MCF 10A (cell line): ENCODE results near the gene RBCK1. TPM values are rescaled to one million over a fixed set of nuclear protein-coding genes. Genes with fewer than 3 reads are reported as not detected.

ENCODE experiments used
- BruUV-seq: library from RNA; stranded (reverse); fragments of 400-500 nt; replicated peaks from 2 replicates; lab custom pipeline; 2021; lab: Mats Ljungman, UMichigan
- CTCF ChIA-PET: fragments of 300-600 bp; sonication (Branson Sonifier 250); formaldehyde crosslinking; extraction: SDS; loops from one replicate; lab custom pipeline; 2021; ENCODE audit warnings: antibody characterized with exemption, inconsistent platforms; lab: Yijun Ruan, JAX
- POLR2A ChIA-PET: fragments of 300-600, 350-650 bp; sonication (Branson Sonifier 250); formaldehyde crosslinking; extraction: SDS; loops from one replicate; lab custom pipeline; 2020; ENCODE audit warnings: antibody characterized with exemption, inconsistent platforms; lab: Yijun Ruan, JAX
- DNase-seq: peaks from one replicate; pipeline ENCODE4 v3.0.0-alpha.2; 2018; ENCODE audit not compliant: unreplicated experiment
- H3K27ac Mint-ChIP-seq: one replicate; pipeline ENCODE4 v1.8.0; 2022; ENCODE audit warnings: mild to moderate bottlenecking, low read depth, mixed read lengths; ENCODE audit not compliant: unreplicated experiment
- H3K27me3 Mint-ChIP-seq: one replicate; pipeline ENCODE4 v1.8.0; 2022; ENCODE audit warnings: mixed read lengths; ENCODE audit not compliant: insufficient read depth, unreplicated experiment
- H3K36me3 Mint-ChIP-seq: one replicate; pipeline ENCODE4 v1.8.0; 2022; ENCODE audit warnings: mild to moderate bottlenecking, moderate library complexity, mixed read lengths; ENCODE audit not compliant: insufficient read depth, unreplicated experiment
- H3K4me1 Mint-ChIP-seq: one replicate; pipeline ENCODE4 v1.8.0; 2022; ENCODE audit warnings: mixed read lengths; ENCODE audit not compliant: insufficient read depth, unreplicated experiment
- H3K4me3 Mint-ChIP-seq: one replicate; pipeline ENCODE4 v1.8.0; 2022; ENCODE audit warnings: mild to moderate bottlenecking, moderate library complexity, mixed read lengths; ENCODE audit not compliant: unreplicated experiment
- H3K9me3 Mint-ChIP-seq: one replicate; pipeline ENCODE4 v1.8.0; 2022; ENCODE audit warnings: mixed read lengths; ENCODE audit not compliant: unreplicated experiment
- intact Hi-C: fragments of 100-400 bp; cut with micrococcal nuclease; formaldehyde crosslinking; loops from 2 replicates; pipeline ENCODE4 v1.14.1; 2022
- total RNA-seq: library from RNA; stranded (reverse); gene quantifications from 2 replicates; pipeline ENCODE4 v1.2.3, GENCODE V29; 2022
- TF ChIP-seq, protein P1 (sequence below): fragments of 200-600 bp; IDR thresholded peaks from one replicate; pipeline ENCODE4 v1.8.0; 2022; ENCODE audit warnings: antibody characterized with exemption, mild to moderate bottlenecking; ENCODE audit not compliant: unreplicated experiment

RBCK1 gene
- total RNA-seq, 1 experiment from 2014 or later, result 353 TPM

DNA sequence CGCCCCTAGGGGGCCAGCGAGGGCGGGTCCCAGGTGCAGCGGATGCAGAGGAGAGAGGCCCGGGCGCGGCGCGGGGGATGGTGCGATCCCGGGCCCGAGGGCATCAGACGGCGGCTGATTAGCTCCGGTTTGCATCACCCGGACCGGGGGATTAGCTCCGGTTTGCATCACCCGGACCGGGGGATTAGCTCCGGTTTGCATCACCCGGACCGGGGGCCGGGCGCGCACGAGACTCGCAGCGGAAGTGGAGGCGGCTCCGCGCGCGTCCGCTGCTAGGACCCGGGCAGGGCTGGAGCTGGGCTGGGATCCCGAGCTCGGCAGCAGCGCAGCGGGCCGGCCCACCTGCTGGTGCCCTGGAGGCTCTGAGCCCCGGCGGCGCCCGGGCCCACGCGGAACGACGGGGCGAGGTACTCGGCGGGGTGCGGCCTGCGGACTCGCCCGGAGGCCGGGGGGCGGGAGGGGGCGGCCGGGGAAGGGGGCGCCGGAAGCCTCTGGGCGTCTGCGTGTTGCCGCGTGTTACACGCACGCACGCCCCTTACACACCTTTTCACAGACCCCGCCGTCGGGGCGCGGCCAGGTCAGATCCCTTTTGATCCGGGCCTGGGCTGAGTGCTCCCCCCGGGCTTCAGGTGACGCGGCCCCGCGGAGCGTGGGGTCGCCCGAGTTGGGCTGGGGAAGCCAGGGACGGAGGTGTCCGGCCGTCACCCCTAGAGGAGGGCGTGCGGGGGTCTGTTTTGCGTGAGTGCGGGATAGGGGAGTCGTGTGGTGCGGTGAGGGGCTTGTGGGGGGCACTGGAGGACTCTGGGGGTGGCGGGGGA is 27.1 kb upstream of the RBCK1 start:
- peaks cover 19% of the 10 kb centered on the region for H3K36me3 Mint-ChIP-seq
- ChIA-PET POLR2A (interaction anchor here (0.9 to 24.6 kb wide), 14 partner anchors 9 to 163 kb away, joined by 3 to 671 read pairs (median 12); partner anchors contain the start of genes CSNK2A1, RBCK1, SOX12 and TBC1D20), CTCF (interaction anchor here (0.5 to 7.9 kb wide), 12 partner anchors 10 to 87 kb away, joined by 3 to 80 read pairs (median 5); no protein-coding TSS in a partner anchor)
- no peaks in the 10 kb centered on the region for H3K9me3 Mint-ChIP-seq
- DNase-seq, result peak; percentile 85
- peak overlapping the region; percentile 73 for H3K27ac Mint-ChIP-seq
- TF ChIP-seq, protein P1, sequence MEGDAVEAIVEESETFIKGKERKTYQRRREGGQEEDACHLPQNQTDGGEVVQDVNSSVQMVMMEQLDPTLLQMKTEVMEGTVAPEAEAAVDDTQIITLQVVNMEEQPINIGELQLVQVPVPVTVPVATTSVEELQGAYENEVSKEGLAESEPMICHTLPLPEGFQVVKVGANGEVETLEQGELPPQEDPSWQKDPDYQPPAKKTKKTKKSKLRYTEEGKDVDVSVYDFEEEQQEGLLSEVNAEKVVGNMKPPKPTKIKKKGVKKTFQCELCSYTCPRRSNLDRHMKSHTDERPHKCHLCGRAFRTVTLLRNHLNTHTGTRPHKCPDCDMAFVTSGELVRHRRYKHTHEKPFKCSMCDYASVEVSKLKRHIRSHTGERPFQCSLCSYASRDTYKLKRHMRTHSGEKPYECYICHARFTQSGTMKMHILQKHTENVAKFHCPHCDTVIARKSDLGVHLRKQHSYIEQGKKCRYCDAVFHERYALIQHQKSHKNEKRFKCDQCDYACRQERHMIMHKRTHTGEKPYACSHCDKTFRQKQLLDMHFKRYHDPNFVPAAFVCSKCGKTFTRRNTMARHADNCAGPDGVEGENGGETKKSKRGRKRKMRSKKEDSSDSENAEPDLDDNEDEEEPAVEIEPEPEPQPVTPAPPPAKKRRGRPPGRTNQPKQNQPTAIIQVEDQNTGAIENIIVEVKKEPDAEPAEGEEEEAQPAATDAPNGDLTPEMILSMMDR, result no peak
- H3K27me3 Mint-ChIP-seq, result no peaks in the 10 kb centered on the region
- H3K4me3 Mint-ChIP-seq, result peak overlapping the region; percentile 79
- intact Hi-C loops, result loop anchor here (1.0 kb wide), 2 partner anchors 9 to 19 kb away; no protein-coding TSS in a partner anchor
- H3K4me1 Mint-ChIP-seq, result peaks cover 25% of the 10 kb centered on the region
- no TSS peak for BruUV-seq

DNA sequence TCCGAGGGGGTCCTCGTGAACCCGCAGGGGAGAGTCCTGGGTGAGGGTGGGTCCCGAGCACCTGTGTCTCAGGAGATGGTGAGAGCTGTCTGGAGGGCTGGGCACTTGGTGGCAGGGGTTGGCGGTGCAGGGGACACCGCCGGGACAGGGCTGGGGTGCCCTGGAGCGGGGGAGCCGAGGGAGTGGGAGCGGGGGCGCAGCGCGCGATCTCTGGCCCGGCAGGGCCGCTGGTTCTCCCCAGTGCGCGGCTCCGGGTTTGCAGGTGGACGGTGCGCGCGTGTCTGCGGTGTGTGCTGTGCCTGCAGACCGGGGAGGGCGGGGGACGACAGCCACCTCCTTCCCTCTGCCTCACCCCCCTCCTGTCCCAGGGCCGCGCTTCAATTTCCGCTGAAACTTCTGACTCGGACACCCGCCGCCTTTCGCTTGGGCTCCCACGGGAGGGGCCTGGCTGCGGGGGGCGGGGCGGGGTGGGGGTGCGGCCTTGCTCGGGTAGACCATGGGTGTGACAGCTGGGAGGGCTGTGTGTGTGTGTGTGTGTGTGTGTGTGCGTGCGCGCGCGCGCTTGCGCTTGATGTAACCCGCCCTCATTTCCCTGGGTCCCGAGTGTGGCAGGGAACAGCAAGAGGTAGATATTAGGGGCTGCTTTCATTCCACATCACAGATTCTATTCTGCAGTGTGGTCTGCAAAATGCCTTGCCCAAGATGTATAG is 26.4 kb upstream of the RBCK1 start:
- Mint-ChIP-seq H3K4me3 (peak overlapping the region; percentile 79), H3K27me3 (no peaks in the 10 kb centered on the region), H3K4me1 (peaks cover 25% of the 10 kb centered on the region), H3K36me3 (peaks cover 23% of the 10 kb centered on the region), H3K27ac (no peak overlapping the region), H3K9me3 (no peaks in the 10 kb centered on the region)
- intact Hi-C loops, result no loop called here
- ChIA-PET CTCF (interaction anchor here (0.6 to 7.9 kb wide), 7 partner anchors 8 to 32 kb away, joined by 3 to 80 read pairs (median 8); no protein-coding TSS in a partner anchor), POLR2A (interaction anchor here (0.7 to 24.6 kb wide), 14 partner anchors 8 to 162 kb away, joined by 3 to 671 read pairs (median 9); partner anchors contain the start of genes CSNK2A1, RBCK1, SOX12 and TBC1D20)
- TF ChIP-seq, protein P1, result no peak
- DNase-seq, result peak; percentile 81
- no TSS peak for BruUV-seq

DNA sequence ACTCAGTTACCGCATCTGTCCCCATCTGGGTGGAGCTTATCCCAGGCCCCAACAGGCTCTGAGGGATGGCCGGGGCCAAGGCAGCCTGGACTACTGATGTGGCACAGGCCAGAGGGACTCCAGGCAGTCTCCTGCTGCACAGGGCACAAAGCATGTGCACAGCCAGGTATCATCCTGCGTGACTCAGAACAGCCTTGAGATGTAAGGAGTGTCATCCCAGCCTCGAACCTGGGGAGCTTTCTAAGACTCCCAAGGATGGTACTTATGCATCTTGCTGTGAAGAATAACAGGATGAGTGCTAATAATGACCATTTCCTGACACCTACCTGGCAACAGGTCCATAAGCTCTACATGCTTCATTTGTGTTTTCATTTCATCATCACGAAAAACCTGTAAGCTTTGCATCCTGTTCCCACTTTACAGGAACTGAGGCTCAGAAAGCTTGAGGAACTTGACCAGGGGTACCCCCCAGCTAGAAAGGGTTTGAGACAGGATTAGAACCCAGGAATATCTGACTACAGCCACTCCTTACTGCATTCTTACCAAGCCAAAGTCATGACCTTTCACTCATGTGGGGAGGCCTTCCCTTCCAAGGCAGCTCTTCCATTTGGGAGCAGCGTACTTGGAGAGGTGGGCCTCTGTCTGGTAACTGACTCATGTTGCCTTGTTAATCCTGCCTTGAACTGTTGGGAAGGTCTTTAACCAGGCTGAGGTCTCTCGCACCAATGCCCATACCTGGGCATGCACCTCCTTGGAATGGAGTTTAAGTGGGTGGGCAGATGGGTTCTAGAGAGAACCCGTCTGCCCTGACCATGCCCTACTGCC is 25.6 kb upstream of the RBCK1 start:
- BruUV-seq, result TSS peak; percentile 45
- peaks cover 25% of the 10 kb centered on the region for H3K4me1 Mint-ChIP-seq
- peak overlapping the region; percentile 74 for H3K27ac Mint-ChIP-seq
- no peak for DNase-seq
- peaks cover 28% of the 10 kb centered on the region for H3K36me3 Mint-ChIP-seq
- intact Hi-C loops, result no loop called here
- H3K9me3 Mint-ChIP-seq, result no peaks in the 10 kb centered on the region
- H3K4me3 Mint-ChIP-seq, result peak overlapping the region; percentile 79
- ChIA-PET POLR2A (interaction anchor here (0.7 to 24.6 kb wide), 14 partner anchors 8 to 84 kb away, joined by 3 to 671 read pairs (median 10); partner anchors contain the start of genes RBCK1, SOX12 and TBC1D20), CTCF (interaction anchor here (0.6 to 7.9 kb wide), 11 partner anchors 9 to 61 kb away, joined by 3 to 80 read pairs (median 4); no protein-coding TSS in a partner anchor)
- TF ChIP-seq, protein P1, result no peak
- no peaks in the 10 kb centered on the region for H3K27me3 Mint-ChIP-seq
